ENCODE measurements around the gene SPON1. TPM values are rescaled to one million over a fixed set of nuclear protein-coding genes. Genes with fewer than 3 reads are reported as not detected.

SPON1 gene
- total RNA-seq, 4 donors from 2014 or later: 80.2 to 141 (median 103) TPM

- DNase-seq (ENCODE audit: low spot score): no peak
- no peak for TF ChIP-seq CTCF (IDR thresholded peaks at IDR 0.05)
- no peak for ATAC-seq (ENCODE audit: low FRiP score)
These were observed 18.5 kb upstream of the SPON1 start for GRCh38 chr11:13944016-13944415.

GRCh38 chr11:13944911-13945425, 17.6 kb upstream of the SPON1 start:
- ATAC-seq (ENCODE audit: low FRiP score) (no peak), DNase-seq (ENCODE audit: low spot score) (no peak)
- TF ChIP-seq CTCF (IDR thresholded peaks at IDR 0.05): no peak

GRCh38 chr11:13947379-13947778, 15.1 kb upstream of the SPON1 start:
- DNase-seq (ENCODE audit: low spot score) (no peak), ATAC-seq (ENCODE audit: low FRiP score) (no peak)
- TF ChIP-seq CTCF (IDR thresholded peaks at IDR 0.05): no peak

- no peak for TF ChIP-seq CTCF (IDR thresholded peaks at IDR 0.05)
- DNase-seq (ENCODE audit: low spot score) (no peak), ATAC-seq (ENCODE audit: low FRiP score) (no peak)
These were observed 12.6 kb upstream of the SPON1 start for GRCh38 chr11:13949876-13950275.

- no peak for DNase-seq (ENCODE audit: low spot score)
- TF ChIP-seq CTCF (IDR thresholded peaks at IDR 0.05): no peak
- no peak for ATAC-seq (ENCODE audit: low FRiP score)
These were observed 10.3 kb upstream of the SPON1 start for GRCh38 chr11:13952221-13952620.

- ATAC-seq (ENCODE audit: low FRiP score): no peak
- DNase-seq (ENCODE audit: low spot score): no peak
- TF ChIP-seq CTCF (IDR thresholded peaks at IDR 0.05): no peak
These were observed 9.9 kb upstream of the SPON1 start for GRCh38 chr11:13952668-13953067.

GRCh38 chr11:13954591-13954990, 7.9 kb upstream of the SPON1 start:
- DNase-seq (ENCODE audit: low spot score) (no peak), ATAC-seq (ENCODE audit: low FRiP score) (no peak)
- no peak for TF ChIP-seq CTCF (IDR thresholded peaks at IDR 0.05)
